HL-60 (cell line): Measurements from ENCODE around the gene AMZ1.
A peak's percentile ranks its signal among the peaks of the same experiment; 100 is the strongest.

Experiments used
- CTCF ChIP-seq: IDR thresholded peaks from one replicate; pipeline ENCODE4 v1.5.1; 2011; ENCODE audit warnings: low read length, control low read depth, inconsistent platforms; ENCODE audit not compliant: insufficient read depth
- GABPA ChIP-seq: IDR thresholded peaks from 2 replicates; pipeline ENCODE4 v1.6.1; 2012; ENCODE audit warnings: low read depth
- POLR2AphosphoS5 ChIP-seq: IDR thresholded peaks from 2 replicates; pipeline ENCODE4 v1.6.1; 2012; ENCODE audit warnings: low read depth
- REST ChIP-seq: IDR thresholded peaks from 2 replicates; pipeline ENCODE4 v1.6.1; 2012; ENCODE audit warnings: low read depth; ENCODE audit not compliant: insufficient replicate concordance

GRCh38 chr7:2710901-2711551 lies 23.0 kb downstream of the AMZ1 start:
- TF ChIP-seq CTCF (no peak), REST (no peak), POLR2AphosphoS5 (peak; percentile 70; the same call in 1 of the 2 replicates), GABPA (0 out of 2 replicates have a peak, but pooled peaks have one; percentile 10)
